ENCODE measurements around the gene MCAT.
"Not testable (repeated sequence)": the region's sequence is repeated elsewhere in the genome, so short reads cannot be mapped to it uniquely, and the experiment has no call there.

MCAT gene

DNA sequence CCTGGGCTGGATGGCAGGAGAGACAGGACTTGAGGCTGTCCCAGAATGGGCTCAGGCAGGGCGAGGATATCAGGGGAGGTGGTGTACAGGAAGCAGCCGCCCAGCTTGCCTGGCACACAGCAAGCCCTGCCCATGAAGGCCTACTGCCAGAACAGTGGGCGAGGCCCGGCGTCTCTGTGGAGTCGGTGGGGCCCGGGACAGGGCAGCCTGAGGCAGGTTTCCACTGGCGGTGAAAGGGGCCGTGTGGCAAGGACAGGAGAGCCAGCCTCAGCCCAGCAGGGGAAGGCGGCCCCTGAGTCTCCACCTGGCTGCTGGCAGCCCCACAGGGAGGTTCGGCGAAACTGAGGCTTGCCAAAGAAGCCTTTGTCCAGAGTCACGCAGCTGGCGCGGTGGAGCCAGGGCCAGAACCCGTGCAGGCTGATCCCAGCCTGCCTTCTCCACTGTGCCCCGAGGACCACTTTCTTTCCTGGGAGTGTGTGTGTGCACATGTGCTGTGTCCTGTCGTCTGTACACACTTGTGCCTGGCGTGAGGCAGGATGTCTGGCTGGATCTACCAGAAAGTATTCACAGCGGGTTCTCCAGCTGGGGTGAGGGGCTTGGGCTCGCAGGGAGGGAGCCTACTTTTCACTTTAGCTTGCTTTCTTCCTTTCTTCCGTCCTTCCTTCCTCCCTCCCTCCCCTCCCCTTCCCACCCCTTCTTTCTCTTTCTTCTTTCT lies 9.3 kb upstream of the MCAT start:
- no peak for DNase-seq

DNA sequence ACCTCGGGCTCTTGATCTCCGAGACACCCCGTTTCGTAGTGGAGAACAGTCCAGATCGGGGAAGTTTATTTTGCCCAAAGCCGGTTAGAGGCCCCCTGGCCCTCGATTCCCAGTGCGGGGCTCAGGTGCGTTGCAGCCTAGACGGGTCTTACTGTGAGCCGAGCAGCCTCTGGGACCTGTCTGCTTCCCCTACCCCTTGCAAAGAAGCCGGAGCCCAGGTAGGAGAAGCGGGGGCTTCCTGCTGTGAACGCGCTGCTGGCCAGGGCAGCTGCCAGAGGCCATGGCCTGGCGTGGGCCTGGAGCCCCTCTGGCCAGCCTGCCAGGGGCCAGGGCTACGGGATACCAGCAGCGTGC lies 8.8 kb upstream of the MCAT start:
- no peak for DNase-seq

DNA sequence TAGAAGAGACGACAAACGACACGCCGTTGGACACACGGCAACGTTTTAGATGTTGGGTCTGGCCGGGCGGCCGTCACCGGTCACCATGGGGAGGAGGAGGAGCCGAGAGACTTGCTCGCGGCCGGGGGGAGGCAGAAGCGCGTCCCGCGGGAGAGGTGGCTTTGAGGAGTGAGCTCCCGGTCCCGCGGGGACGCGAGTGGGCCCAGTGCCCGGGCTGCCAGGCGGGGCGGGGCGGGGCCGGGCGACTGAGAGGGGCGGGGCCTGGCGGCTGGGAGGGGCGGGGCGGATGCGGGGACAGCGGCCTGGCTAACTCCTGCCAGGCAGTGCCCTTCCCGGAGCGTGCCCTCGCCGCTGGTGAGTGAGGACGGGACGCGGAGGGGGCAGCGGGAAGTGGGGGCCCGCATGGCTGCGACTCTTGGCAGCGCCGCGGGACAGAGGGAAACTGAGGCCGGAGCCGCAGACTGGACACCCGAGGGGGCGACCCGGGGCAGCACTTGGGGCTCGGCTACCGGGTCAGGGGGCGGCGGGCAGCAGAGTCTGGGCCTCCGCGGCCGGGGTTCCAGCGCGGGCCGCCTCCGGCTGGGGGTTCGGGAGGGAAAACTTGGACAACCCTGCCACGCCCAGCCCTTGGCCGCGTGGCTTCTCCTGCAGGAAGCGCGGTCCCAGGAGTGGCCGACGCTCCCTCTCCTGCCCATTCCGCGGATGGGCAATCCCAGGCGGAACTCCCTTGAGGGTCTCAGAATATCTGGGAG lies 8.2 kb upstream of the MCAT start, which contains the start of gene TSPO:
Gene TSPO (plus strand): TSS at position 309 of the 752 bp plus-strand sequence. CDS start 7,680 bp downstream, outside the sequence.
- no peak for DNase-seq

DNA sequence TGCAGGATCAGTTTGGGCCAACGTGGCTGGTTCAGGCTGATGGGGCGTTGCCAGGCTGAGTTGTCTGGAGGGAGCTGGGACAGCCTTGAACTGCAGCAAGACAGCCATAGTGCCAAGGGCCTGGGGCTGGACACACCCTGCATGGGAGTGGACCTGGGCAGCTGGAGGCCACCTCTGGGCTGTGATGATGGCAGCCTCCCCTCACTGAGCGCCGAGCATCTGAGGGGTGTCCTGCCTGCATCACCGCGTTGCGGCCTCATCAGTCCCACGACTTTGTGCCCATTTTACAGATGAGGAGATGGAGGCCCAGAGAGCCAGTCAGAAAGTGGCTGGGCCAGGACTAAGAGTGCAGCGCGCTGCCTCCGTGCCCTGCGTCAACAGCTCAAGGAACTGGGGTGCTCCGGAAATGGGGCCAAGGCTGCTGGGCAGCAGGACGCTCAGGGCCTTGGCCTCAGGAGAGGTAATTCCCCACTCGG lies 7.6 kb upstream of the MCAT start:
- no peak for DNase-seq

DNA sequence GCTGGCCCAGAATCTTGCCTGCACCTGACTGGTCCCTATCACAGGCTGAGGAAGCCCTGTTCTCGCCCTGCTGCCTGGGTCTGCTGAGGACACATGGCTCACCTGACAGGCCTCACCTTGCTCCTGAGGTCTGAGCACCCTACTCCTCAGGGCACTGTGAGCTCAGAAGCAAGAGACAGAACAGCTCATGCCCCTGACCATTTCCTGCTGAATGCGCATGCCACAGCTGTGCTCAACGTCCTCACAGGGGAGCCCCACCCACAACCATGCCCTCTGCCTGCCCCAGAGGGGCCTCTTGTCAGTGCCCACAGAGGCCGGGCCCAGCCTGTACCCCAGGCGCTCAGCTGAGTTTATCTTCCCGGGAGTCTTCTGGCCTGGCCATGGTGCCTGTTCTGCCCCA lies 5.4 kb upstream of the MCAT start:
- DNase-seq = no peak

DNA sequence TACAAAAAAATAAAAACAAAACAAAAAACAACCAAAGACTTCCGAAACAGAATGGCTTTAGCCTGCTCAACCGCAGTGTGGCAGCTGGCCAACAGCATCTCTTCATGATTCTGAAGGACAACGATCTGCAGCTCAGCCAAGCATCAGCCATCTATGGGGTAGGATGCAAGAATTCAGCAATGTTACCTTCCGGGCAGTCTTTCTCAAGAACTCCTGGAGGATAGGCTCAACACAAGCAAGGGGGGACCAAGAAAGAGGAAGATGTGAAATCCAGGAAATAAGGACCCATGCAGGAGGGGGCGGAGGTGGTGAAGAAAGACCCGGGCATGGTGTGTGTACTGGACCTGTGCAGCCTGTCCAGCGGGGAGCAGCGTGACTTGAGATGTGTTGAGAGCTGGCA lies 4.6 kb upstream of the MCAT start:
- DNase-seq = no peak

DNA sequence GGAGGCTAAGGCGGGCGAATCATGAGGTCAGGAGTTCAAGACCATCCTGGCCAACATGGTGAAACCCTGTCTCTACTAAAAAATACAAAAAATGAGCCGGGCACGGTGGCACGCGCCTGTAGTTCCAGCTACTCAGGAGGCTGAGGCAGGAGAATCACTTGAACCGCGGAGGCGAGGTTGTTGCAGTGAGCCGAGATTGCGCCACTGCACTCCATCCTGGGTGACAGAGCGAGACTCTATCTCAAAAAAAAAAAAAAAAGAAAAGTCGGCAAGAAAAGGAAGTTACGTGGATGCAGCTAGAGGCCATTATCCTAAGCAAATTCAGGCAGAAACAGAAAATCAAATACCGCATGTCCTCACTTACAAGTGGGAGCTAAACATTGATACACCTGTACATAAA lies 3.1 kb upstream of the MCAT start:
- DNase-seq = not testable (repeated sequence)

DNA sequence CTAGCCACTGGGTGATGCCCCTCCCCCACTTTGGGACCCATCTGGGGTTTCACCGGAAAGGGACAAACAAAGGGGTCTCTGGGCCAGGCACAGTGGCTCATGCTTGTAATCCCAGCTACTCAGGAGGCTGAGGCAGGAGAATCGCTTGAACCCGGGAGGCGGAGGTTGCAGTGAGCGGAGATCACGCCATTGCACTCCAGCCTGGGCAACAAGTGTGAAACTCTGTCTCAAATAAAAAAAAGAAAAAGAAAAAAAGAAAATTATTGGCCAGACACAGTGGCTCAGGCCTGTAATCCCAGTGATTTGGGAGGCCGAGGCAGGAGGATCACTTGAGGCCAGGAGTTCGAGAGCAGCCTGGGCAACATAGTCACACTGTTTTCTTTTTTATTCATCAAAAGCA lies 2.2 kb upstream of the MCAT start:
- not testable (repeated sequence) for DNase-seq

DNA sequence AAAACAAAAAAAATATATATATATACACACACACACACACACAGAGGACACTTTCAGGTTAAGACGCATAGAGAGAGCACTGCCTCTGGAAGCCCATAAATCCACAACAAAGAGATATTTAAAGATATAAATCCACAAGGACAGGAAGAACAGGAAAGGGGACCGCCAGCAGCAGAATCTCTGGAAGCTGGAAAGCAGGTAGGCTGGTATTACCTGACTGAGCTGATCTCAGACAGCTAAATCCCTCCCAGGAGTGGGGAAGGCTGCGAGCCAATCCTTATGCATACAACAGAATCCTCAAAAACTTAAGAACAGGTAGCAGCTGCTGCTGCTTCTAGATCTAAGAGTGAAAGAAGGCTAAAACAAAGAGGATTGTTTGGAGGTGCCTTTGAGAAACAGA lies 1.8 kb upstream of the MCAT start:
- DNase-seq = no peak

DNA sequence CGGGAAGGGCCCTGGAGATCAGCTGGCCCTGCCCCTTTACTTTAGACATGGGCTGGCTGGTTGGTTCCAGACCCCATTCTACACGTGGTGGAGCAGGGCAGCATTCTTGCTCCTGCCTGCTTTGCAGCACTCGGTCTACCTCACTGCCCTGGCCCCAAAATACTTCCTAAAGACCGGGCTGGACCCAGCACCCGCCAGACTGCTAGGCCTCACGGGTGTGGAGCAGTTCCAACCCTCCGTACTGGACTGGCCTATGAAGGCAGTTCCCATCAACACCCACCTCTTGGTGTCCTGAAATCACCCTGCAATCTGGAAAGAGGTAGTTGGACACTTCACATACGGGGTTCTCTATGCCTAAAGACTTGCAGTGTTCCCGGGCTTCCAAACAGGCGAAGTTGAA lies 6.4 kb downstream of the MCAT start:
- no peak for DNase-seq

DNA sequence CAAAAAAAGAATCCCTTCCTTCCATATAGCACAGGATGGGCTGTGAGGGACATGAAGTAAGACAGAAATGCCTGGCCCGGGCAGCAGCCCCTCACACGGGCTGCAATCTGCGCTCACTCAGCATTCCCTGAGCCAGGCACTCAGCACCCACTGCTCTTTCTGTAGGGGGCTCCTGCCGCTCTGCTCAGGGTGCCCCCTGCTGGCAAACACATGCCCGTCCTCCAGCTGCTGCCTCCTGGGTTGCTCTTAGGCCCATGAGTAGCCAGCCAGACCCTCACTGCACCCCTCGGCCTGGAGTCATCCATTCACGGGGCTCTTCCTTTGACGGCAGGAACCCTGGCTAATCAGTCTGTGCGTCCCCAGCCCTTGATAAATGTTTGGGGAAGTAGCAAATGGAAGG lies 6.9 kb downstream of the MCAT start:
- no peak for DNase-seq

DNA sequence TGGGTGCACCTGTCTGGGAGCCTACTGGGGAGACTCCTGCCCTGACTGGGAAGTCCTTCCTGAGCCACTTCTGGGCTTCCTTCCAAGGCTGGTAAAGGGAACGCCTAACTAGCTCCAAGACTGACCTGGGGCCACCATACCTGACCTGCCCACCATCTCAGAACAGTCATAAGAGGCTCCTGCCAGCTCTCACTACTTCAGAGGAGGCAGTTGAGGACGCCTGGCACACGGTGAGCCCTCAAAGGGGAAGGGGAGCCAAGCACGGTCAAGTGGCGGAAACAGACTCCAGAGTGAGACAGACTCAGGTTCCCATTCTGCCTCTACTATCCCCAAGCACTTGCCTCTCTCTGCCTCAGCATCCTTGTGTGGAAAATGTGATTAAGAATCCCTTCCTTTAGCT lies 7.6 kb downstream of the MCAT start:
- no peak for DNase-seq

DNA sequence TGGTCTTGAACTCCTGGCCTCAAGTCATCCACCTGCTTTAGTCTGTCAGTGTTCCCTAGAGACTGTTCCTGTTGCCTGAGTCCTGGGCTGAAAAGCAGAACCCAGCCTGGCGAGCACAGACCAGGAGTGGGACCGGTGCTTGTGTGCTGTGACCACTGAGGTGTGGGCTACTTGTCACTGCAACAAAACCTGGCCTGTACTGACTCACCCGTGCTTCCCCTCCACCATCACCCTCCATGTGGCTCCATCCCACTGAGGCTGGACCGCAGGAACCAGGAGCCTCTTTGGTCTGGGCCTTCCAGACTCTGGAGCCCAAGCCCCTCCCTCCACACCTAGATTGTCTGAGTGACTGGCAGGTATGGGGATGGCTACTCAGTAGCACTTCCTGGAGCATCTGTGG lies 8.6 kb downstream of the MCAT start:
- no peak for DNase-seq

DNA sequence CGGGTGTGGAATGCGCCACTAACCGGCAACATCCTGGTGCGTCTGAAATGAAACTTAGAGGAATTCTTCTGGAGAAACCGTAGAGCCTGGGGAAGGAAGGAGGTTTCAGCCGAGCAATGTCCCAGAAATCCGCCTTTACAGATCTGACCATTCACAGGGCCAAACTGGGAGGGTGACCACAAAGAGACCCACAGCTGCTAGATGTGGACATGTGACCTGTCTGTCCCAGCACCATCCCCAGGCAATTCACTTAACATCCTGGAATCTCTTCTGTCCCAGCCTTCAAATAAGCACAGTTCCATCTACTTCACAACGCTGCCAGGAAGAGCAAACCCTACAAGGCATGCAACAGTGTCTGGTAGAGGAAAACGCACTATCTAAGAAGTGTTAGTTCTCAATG lies 9.8 kb downstream of the MCAT start:
- no peak for DNase-seq

DNA sequence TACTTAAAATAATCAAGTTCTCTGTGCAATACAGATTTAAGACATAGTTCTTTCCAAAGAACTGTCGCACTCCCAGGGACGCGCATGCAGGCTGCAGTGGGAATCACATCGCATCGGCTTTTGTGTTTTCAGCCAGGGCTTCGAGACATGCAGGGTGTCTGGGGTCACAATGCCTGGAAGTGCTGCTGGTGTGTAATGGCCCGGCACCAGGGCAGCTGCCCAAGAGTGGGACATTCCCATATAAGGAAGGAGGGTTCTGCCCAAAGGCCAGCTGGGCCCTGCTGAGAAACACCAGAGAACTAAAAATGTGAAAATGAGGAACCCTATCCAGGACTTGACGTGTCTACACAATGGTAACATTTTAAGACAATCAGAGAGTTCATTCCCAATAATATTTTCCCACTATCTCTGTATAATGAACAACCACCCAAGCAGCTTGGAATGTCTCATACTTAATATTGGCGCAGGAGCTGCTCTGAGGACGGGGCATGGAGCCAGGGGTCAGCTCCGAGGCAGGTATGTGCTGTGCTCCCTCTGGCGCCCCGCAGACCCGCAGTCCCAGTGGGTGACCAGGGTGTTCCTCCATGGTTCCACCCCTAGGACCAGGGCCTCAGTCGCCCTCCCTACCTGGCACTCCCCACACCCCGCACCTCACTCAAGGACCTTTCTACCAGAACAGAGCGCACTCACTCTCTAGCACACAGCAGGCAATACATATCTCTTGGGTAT lies 11.3 kb downstream of the MCAT start:
- no peak for DNase-seq

DNA sequence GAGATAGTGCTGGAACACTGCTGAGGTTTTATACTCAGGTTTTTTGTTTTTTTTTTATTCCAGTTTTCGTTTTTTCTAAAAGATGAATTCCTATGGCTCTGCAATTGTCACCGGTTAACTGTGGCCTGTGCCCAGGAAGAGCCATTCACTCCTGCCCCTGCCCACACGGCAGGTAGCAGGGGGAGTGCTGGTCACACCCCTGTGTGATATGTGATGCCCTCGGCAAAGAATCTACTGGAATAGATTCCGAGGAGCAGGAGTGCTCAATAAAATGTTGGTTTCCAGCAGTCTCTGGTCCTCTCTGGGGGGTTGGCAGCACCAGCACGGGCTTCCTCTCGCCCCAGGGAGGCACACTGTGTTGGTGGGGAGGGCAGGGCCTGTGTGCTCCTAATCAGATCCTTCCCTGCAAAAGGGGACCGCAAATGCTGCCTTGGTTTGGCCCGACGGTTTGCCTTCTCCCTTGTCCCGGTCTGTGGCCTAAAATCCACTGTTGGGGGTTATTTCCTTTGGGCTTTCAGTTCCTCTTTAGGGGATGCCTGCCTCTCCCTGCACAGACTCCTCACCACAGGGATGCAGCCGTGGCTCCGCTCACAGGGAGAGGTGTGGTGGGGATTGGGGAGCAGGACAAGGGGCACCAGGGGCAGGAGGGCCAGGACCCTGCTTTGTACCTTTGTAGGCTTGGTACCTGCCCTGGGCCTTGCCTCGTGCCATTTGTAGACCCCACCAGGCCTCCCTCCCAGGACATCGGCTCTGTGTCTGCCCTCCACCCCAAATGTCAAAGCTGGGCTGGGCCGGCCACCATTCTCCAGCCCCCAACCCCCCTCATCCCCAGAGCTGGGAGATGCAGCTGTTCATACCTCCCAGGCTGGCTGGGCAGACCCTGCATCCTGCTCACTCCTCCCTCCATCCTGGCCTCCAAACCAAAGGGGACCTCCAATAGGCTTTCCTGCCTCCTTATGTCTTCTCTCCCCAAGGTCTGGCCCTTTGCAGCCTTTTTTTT lies 13.5 kb downstream of the MCAT start:
- DNase-seq = no peak

DNA sequence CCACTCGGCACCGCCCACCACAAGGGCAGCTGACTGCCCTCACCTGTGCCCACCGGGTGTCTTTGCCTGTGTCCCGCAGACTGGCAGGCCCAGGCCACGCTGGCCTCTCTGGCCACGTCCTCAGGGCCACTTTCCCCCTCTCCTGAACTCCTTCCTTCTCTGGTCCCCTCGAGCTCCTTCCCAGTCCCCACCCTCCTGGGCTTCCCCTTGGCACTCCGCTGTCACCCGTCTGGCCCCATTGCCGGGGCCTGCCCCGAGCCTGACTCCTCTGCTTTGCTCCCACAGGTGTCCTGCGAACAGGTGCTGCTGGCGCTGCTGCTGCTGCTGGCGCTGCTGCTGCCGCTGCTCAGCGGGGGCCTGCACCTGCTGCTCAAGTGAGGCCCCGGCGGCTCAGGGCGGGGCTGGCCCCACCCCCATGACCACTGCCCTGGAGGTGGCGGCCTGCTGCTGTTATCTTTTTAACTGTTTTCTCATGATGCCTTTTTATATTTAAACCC lies 14.2 kb downstream of the MCAT start:
- peak; percentile 17 for DNase-seq

DNA sequence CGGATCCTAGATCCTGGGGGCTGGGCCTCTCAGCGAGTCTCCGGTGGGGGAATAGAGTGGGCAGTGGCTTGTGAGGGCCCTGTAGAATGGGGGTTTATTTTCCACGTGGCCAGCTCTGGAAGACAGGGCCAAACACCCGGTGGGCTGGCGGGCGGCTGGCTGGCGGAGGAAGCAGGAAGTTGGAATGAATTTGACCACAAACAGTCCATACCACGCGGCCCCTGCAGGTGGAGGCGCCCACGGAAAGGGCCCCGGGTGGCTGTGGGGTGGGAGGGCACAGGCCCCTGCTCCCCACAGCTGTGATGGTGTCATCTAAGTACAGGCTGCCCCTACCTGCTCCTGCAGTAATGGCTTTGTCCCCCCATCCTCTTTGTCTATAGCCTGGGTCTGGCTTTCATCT lies 15.1 kb downstream of the MCAT start:
- DNase-seq = no peak

DNA sequence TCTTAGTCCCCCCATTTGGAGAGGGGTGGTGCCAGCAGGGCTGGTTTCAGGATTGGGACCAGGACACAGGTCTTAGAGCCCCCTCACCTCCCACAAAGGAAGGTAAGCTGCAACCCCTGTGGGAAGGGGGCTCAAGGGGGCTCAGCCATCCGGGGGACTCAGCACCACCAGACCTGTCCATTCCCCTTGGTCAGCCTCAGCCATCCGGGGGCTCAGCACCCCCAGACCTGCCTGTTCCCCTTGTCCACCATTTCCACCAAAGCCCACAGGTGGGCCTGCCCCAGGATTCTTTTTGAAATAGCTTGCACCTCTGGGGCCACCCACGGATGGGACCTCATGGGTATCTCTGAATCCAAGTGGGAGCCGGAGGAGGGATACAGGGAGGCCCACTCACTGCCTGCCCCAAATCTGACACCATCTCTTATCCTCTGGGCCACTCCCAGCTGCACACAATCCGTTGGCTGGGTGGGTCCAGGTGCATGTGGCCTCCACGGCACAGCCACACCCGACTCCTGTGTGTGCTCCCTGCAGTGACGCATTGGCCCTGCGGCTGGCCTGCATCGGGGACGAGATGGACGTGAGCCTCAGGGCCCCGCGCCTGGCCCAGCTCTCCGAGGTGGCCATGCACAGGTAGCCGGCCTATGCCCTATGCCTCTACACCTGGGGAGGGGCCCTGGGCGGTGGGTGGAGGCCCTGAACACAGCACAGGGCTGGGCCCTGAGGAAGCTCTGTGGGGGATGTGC lies 15.9 kb downstream of the MCAT start:
- DNase-seq = no peak

DNA sequence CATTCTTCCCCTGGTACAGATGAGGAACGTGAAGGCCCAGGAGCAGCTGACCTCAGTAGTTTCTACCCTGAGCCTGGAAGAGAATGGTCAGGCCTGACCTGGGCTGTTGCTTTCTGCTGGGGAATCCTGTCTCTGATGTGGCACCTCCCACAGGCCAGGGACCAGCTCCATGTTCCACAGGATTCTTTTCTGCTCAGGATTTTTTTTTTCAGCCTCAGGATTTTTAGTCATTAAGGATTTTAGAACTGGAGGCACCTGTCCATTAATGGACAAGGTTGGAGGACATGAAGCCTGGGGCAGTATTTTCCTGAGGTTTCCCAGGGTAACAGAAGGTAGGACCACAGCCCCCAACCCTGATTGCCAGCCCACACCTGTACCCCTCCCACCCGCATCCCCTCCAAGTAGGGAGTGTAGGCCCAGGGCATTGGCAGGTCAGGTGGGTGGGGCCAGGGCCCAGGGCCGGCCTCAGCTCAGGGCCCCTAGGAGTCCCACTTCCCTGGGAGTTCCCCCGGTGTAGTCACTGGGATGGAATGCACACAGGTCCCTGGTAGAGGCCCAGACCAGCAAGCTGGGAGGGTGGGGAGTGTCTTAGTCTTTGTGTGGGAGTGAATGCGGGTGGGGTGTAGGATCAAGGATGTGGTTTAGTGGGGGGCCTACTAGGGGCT lies 16.6 kb downstream of the MCAT start:
- no peak for DNase-seq

DNA sequence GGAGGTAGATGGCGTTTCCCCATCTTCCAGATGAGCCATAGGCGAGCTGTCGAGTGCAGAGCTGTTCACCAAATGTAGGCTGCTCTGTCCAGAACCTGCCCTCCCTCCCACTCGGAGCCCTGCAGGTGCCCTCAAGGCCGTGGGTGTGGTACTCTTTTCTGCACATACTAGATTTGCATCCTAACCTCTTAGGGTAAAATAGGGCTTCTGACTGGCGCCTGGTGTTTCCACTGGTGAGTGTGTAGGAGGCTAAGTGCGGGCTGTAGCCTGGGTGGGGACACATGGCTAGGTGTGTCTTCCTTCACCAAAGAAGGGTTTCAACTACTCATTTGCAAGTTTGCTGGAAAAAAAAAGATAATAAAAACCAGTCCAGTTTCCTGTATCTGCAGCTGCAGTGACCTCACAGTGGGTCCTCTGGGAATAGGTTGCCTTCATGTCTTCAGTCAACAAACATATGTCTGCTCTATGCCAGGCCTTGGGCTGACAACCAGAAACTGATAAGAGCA lies 24.2 kb downstream of the MCAT start:
- DNase-seq = no peak
